Measurements from ENCODE around the gene SCYGR3.

Gene SCYGR3, protein sequence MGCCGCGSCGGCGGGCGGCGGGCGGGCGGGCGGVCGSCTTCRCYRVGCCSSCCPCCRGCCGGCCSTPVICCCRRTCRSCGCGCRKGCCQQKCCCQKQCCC

DNA sequence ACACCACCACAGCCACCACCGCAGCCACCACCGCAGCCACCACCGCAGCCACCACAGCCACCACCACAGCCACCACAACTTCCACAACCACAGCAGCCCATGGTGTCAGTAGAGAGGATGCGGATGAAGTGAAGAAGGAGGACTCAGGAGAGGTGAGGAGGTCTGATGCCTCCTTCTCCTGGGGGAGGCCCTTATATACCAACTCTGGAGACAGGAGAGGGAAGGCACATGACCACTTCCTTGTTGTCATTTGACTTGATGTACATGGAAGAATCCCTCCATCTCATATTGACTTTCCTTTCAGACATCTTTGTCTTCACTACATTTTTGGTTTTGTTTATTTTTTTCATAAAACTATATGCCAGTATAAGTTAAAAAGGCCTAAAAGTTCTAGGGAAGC is at the start of gene SCYGR3:
SCYGR3 (minus strand) TSS at position 101 of the 400 bp plus-strand sequence; CDS start at position 101, 0 bp downstream.
- no peak for DNase-seq (ENCODE audit: low spot score)
- no peak for FAIRE-seq

- DNase-seq (ENCODE audit: low spot score) = no peak
- FAIRE-seq = no peak
Observed at GRCh38 chr2:227661827-227662226, 47.2 kb upstream of the SCYGR3 start.

- DNase-seq (ENCODE audit: low spot score) = no peak
- FAIRE-seq = peak; percentile 44
Observed at GRCh38 chr2:227661025-227661649, 46.5 kb upstream of the SCYGR3 start.

GRCh38 chr2:227657199-227657845 is 42.7 kb upstream of the SCYGR3 start:
- no peak for FAIRE-seq
- no peak for DNase-seq (ENCODE audit: low spot score)

- DNase-seq (ENCODE audit: low spot score) (peak; percentile 83), FAIRE-seq (no peak)
Observed at GRCh38 chr2:227655454-227655853, 40.8 kb upstream of the SCYGR3 start.

DNA sequence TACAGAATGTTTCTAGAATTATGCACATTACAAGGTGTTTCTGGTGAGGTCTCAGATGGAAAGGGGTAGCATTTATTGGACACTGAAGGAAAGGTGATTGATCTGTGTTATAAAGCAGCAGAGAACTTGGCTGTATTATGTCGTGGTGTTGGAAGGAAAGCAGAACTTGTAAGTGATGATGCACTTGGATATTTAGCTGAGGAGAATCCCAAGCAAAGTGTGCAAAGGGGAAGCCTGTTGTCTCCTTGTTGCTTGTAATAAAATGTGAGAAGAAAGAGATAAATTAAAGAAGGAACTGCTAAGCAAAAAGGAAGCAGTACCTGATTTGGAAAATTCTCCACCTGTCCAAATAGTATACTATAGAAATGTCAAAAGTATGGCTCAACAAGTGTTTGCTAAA is 39.8 kb upstream of the SCYGR3 start:
- FAIRE-seq (no peak), DNase-seq (ENCODE audit: low spot score) (no peak)

DNA sequence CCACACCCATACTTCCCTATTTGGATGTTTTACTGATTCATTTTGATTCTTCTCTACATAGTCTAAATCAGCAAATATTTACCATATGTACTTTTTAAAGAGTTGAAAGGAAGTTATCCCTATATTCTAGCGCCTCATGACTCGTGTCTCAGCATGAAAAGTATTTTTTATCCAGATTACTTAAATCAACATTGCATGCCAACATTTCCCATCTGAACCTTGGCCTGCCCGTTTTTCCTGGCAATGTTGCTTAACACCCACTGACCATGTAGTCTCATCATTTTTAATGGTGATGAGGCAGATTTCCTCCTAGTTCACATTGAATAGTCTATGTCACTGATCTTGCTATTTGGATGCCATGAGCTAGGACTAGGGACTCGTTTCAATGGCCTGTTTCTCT is 38.8 kb upstream of the SCYGR3 start:
- no peak for DNase-seq (ENCODE audit: low spot score)
- FAIRE-seq = no peak

- DNase-seq (ENCODE audit: low spot score) = no peak
- FAIRE-seq = no peak
Observed at GRCh38 chr2:227643990-227644551, 29.4 kb upstream of the SCYGR3 start.

GRCh38 chr2:227642656-227643055 is 28.0 kb upstream of the SCYGR3 start:
- FAIRE-seq (no peak), DNase-seq (ENCODE audit: low spot score) (no peak)

- no peak for FAIRE-seq
- no peak for DNase-seq (ENCODE audit: low spot score)
Observed at GRCh38 chr2:227634201-227634600, 19.6 kb upstream of the SCYGR3 start.

- no peak for FAIRE-seq
- no peak for DNase-seq (ENCODE audit: low spot score)
Observed at GRCh38 chr2:227632827-227633226, 18.2 kb upstream of the SCYGR3 start.

DNA sequence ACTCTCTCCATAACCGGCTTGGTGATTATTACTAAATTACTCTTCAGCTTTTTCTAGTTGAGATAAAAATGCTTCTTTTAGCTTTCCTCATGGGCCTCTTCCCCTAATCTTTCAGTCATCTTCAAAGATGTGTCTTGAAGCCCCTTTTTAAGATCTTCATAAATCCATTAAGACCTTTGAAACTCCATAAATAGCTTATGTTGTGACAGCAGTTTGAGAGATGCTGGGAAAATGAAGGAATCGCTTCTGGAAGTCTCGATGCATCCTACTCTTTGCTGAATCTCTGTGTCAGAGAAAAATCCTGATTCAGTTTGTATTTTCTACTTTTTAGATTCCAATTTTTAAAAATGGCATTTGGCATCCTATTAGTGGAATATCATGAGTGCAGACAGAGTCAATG is 15.7 kb upstream of the SCYGR3 start:
- DNase-seq (ENCODE audit: low spot score) (no peak), FAIRE-seq (no peak)

DNA sequence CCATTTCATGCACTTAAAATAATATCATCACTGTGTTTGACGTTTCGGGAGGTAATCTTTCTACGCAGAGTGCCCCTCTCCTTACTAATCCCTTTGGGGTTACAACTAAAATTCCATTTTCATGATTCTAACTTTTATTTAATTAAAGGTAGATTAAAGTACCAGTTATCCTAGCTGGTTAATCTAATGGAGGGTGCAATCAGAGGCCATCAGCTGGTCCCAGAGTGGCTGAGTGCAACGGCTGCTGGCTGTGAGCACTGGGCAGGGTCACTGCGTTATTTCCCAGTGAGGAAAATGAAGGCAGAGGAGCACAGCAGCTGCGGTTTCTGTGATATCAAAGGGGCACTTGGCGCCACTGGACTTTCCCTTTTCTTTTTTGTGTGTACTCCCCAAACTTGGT is 14.8 kb upstream of the SCYGR3 start:
- no peak for FAIRE-seq
- DNase-seq (ENCODE audit: low spot score) = no peak

- DNase-seq (ENCODE audit: low spot score) (no peak), FAIRE-seq (no peak)
Observed at GRCh38 chr2:227627769-227628168, 13.1 kb upstream of the SCYGR3 start.

DNA sequence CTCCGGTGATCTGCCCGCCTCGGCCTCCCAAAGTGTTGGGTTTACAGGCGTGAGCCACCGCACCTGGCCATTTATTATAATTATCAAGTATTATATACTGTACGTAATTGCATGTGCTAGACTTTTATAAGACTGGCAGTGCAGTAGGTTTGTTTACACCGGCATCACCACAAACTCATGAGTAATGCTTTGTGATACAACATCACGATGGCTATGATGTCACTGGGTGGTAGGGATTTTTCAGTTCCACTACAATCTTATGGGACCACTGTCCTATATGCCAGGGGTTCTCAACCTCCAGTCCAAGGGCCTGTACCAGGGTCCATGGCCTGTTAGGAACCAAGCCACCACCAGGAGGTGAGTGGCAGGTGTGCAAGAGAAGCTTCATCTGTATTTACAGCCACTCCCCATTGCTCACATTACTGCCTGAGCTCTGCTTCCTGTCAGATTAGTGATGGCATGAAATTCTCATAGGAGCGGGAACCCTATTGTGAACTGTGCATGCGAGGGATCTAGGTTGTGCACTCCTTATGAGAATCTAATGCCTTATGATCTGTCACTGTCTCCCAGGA is 12.0 kb upstream of the SCYGR3 start:
- peak; percentile 82 for FAIRE-seq
- DNase-seq (ENCODE audit: low spot score) = no peak

- no peak for FAIRE-seq
- no peak for DNase-seq (ENCODE audit: low spot score)
Observed at GRCh38 chr2:227625420-227625819, 10.8 kb upstream of the SCYGR3 start.

- DNase-seq (ENCODE audit: low spot score) (peak; percentile 25), FAIRE-seq (no peak)
Observed at GRCh38 chr2:227623226-227623625, 8.6 kb upstream of the SCYGR3 start.

DNA sequence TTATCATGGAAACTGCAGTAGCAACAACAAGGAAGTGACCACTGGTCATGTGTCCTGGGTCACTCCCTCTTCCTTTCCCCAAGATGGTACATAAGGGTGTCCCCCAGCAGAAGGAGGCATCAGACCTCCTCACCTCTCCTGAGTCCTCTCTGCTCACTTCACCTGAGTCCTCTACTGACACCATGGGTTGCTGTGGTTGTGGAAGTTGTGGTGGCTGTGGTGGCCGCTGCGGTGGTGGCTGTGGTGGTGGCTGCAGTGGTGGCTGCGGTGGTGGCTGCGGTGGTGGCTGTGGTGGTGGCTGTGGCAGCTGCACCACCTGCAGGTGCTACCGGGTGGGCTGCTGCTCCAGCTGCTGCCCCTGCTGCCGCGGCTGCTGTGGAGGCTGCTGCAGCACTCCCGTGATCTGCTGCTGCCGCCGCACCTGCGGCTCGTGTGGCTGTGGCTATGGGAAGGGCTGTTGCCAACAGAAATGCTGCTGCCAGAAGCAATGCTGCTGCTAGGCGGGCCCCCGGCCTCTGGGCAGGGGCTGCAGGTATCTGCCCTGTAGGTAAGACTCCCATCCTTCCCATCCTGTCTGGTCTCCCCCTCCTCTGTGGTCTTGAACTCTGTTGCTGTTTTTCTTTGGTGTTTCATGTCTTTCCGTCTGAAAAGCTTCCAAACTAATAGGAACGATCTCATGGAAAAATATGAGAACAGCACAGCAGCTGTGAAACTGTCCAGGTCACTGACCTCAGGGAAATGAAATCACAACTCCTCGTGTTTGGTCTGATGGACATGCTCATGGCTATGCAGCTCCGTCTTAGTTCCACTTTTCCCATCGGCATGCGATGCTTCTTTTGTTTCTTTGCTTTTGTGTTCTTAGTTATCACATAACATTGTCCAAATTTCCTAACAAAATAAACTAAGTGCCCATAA is 2.9 kb upstream of the SCYGR3 start, which contains the start of gene SCYGR4:
SCYGR4 (plus strand) TSS at position 183 of the 915 bp plus-strand sequence; CDS start at position 183, 0 bp downstream.
- DNase-seq (ENCODE audit: low spot score) = no peak
- FAIRE-seq = no peak

DNA sequence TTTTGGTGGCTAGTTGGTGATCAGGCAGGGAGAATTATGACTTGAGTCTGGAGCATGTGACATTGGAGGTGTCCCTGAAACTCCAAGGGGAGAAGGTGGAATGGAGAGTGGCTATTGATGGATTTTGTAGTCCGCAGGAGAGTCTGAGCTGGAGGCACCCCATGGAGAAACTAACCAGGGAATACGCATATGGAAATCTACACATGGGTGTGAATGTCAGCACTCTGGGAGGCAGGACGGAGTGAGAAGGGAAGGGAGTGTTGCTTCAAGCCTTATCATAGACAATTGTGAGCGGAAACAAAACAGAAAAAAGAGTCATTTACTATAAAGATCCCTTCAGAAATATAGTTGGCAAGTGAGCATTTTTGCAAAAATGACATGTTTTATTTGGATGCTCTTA is 2.0 kb upstream of the SCYGR3 start:
- FAIRE-seq = no peak

GRCh38 chr2:227615906-227616305 is 1.3 kb upstream of the SCYGR3 start:
- DNase-seq (ENCODE audit: low spot score) = no peak
- no peak for FAIRE-seq

More for the DNA sequence above, 2.0 kb upstream of the SCYGR3 start:
- no peak for DNase-seq (ENCODE audit: low spot score)

GRCh38 chr2:227615181-227615580 is 541 bp upstream of the SCYGR3 start:
- DNase-seq (ENCODE audit: low spot score) (no peak), FAIRE-seq (no peak)

Data from urothelium cell line (cell line).